Inflammatory macrophage treated with lipopolysaccharide for 1 hour (primary cell): Measurements from ENCODE around the gene KHK.
"Not testable (repeated sequence)": the region's sequence is repeated elsewhere in the genome, so short reads cannot be mapped to it uniquely, and the experiment has no call there.

Experiments
- DNase-seq, 2 donors: peaks; one replicate each; pipeline ENCODE4 v3.0.0-alpha.2; 2020 to 2022

KHK gene

GRCh38 chr2:27099334-27099955, 12.9 kb downstream of the KHK start:
- no peak for DNase-seq

- no peak for DNase-seq
Measured at GRCh38 chr2:27100036-27100435, 13.5 kb downstream of the KHK start.

GRCh38 chr2:27102329-27102728, 15.8 kb downstream of the KHK start:
- no peak for DNase-seq

DNA sequence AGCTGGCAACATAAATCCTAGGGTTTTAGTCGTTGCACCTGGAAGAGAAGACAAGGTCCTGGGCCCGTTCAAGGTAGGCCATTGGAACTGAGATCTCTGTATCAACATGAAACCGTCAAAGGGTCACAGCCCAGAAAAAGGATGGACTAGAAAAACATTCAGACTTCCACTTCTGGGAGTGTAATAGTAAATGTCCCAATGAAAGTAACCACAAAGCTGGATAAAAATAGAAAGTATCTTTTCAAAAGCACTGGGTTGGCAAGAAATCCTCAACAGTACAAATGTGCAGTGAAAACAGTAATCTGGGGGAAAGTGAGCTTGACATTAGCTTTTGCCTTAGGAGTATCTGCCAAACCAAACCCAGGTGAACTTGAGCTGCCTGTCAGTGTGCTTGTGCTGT, 19.4 kb downstream of the KHK start:
- DNase-seq = no peak

DNA sequence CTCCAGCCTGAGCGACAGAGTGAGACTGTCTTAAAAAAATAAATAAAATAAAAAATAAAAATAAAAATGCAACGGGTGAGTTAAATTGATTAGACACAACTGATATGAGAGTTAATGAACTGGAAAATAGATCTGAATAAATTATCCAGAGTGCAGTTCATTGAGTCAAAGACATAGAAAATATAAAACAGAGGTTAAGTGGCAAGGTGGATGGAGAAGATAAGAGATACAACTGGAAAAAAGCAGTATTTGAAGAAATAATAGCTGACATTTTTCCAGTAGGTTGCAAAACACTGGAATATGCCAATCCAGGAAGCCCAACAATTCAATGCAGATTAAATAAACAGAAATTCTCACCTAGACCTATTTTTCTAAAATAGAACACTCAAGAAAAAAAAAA, 21.6 kb downstream of the KHK start:
- no peak for DNase-seq

- DNase-seq = no peak
Measured at GRCh38 chr2:27109083-27109482, 22.5 kb downstream of the KHK start.

DNA sequence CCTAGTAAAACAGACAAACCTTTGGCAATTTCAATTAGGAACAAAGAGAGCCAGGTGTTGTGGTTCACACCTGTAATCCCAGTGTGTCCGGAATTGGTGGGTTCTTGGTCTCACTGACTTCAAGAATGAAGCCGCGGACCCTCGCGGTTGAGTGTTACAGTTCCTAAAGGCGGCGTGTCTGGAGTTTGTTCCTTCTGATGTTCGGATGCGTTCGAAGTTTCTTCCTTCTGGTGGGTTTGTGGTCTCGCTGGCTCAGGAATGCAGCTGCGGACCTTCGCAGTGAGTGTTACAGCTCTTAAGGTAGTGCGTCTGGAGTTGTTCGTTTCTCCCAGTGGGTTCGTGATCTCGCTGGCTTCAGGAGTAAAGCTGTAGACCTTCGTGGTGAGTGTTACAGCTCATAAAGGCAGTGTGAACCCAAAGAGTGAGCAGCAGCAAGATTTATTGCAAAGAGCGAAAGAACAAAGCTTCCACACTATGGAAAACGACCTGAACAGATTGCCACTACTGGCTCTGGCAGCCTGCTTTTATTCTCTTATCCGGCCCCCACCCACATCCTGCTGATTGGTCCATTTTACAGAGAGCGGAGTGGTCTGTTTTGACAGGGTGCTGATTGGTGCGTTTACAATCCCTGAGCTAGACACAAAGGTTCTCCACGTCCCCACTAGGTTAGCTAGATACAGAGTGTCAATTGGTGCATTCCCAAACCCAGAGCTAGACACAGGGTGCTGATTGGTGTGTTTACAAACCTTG, 24.2 kb downstream of the KHK start:
- DNase-seq = not testable (repeated sequence)

DNA sequence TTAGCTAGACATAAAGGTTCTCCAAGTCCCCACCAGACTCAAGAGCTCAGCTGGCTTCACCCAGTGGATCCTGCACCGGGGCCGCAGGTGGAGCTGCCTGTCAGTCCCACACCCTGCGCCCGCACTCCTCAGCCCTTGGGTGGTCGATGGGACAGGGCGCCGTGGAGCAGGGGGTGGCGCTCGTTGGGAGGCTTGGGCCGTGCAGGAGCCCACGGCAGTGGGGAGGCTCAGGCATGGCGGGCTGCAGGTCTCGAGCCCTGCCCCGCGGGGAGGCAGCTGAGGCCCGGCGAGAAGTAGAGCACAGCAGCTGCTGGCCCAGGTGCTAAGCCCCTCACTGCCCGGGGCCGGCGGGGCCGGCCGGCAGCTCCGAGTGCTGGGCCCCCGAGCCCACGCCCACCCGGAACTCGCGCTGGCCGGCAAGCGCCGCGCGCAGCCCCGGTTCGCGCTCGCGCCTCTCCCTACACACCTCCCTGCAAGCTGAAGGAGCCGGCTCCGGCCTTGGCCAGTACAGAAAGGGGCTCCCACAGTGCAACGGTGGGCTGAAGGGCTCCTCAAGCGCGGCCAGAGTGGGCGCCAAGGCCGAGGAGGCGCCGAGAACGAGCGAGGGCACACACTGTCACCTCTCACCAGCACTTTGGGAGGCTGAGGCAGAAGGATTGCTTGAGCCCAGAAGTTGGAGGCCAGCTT, 25.0 kb downstream of the KHK start:
- DNase-seq = not testable (repeated sequence)

- DNase-seq = no peak
Measured at GRCh38 chr2:27115519-27115918, 28.9 kb downstream of the KHK start.

GRCh38 chr2:27117995-27118524, 31.5 kb downstream of the KHK start:
- DNase-seq = no peak

GRCh38 chr2:27118525-27119329, 32.2 kb downstream of the KHK start, which contains the start of gene CGREF1:
Gene CGREF1 (minus strand): TSS chr2:27119128. CDS start chr2:27104366, 14,762 bp downstream.
- no peak for DNase-seq

DNA sequence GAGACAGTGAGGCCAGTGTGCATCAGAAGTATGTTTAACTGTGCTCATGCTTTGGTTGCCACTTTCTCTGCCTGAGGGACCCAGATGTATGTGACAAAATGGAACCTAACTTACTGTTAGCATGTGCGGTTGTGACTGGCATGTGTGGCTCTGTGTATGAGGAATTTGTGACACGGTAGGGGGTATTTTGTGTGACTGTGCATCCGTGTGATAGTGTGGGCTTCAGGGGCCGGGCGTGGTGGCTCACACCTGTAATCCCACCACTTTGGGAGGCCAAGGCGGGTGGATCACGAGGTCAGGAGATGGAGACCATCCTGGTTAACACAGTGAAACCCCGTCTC, 32.7 kb downstream of the KHK start:
- DNase-seq = not testable (repeated sequence)

DNA sequence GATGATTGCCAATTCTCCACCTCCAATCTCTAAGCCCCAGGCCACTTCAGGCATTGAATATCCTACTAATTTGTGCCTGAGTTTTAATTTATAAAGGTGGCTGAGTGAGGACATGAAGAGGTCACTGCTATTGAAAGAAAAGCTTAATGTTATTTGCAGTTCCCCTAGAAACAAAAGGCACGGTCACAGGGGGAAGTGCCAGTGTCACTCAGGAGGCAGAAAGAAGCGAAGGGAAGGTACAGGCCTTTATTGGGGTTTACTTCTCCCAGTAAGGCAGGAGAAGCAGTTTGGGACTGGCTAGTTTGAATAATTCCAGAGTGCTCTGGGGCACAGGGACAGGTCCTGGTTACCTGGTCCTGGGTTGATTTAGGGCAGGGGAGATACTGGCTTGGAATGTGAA, 35.3 kb downstream of the KHK start:
- peak; percentile 9 to 23 for DNase-seq

DNA sequence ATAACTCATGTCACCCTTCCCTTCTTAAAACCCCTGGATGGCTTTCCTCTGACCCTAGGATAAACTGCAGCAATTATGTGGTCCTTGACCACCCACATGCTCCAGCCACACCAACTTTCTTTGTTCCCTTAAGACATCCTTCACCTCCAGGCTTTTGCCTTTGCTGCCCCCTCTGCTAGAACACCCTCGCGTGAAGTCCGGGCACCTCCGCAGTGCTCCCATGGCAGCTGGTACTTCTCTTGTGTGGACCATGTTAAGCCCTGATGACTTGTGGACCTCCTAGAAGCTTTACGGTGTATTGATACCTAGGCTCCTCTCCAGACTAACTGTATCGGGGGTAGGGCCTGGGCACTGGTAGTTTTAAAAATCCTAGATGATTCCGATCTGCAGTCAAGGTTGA, 36.2 kb downstream of the KHK start:
- no peak for DNase-seq

GRCh38 chr2:27123302-27124150, 37.0 kb downstream of the KHK start, which contains the start of gene ABHD1:
Gene ABHD1 (plus strand): TSS chr2:27123815. CDS start chr2:27123949, 134 bp downstream.
- peak; percentile 38 to 47 for DNase-seq

DNA sequence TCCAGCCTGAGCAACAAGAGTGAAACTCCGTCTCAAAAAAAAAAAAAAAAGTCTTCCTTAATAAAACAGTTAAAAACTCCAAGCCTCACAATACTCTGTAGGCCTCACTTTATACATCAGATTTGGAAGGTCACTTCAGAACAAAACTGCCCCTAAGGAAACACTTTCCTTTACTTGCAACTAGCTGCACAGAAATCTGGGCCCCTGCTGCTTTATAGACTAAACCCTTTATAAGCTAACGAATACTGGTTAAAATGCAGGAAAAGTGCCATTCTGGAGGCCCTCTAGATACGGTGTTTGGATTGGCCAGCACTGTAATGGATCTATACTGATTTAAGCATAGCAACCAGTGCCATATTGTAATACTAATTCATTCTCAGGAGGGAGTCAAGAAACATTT, 38.5 kb downstream of the KHK start:
- DNase-seq = no peak

DNA sequence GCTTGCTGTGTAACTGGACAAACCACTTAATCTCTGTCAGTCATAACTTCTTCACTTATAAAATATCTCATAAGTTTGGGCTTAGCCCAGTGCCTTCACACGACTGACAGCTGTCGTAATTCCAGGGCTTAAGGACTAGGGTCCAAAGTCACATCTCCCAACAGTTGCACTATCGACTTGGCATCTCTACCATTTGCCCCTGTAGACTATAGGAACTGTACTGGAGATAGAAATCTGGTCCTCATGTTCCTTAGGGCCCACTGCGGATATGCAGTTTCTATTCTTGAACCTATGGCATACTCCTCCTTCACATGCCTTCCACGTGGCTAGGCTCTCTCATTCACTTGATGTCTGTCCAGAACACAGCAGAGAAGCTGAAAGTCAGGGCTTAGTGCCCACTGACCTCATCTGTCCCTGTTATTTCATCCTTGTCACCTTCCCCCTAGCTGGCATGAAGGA, 39.7 kb downstream of the KHK start:
- DNase-seq = no peak

- no peak for DNase-seq
Measured at GRCh38 chr2:27127883-27128667, 41.5 kb downstream of the KHK start.

GRCh38 chr2:27128668-27129571, 42.3 kb downstream of the KHK start:
- no peak for DNase-seq

DNA sequence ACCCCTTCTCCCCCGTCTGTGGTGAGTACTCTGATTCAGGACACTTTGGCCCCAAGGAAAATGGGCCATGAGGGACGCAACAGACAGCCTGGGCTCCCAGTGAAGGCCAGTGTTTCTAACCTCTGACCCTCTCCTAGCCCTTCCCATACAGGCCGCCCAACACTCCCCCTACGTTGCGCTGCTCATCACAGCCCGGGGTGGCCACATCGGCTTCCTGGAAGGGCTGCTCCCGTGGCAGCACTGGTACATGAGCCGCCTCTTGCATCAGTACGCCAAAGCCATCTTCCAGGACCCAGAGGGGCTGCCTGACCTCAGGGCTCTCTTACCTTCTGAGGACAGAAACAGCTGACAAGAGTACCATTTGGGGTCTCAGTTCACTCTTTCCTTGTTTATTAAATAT, 43.8 kb downstream of the KHK start:
- no peak for DNase-seq
